ENCODE measurements around the gene MTRR. TPM values are rescaled to one million over a fixed set of nuclear protein-coding genes. Genes with fewer than 3 reads are reported as not detected.
"Not testable (repeated sequence)": the region's sequence is repeated elsewhere in the genome, so short reads cannot be mapped to it uniquely, and the experiment has no call there.

Gene MTRR
- total and polyA plus RNA-seq, 7 donors = 13.8 to 50.4 (median 44.4) TPM

DNA sequence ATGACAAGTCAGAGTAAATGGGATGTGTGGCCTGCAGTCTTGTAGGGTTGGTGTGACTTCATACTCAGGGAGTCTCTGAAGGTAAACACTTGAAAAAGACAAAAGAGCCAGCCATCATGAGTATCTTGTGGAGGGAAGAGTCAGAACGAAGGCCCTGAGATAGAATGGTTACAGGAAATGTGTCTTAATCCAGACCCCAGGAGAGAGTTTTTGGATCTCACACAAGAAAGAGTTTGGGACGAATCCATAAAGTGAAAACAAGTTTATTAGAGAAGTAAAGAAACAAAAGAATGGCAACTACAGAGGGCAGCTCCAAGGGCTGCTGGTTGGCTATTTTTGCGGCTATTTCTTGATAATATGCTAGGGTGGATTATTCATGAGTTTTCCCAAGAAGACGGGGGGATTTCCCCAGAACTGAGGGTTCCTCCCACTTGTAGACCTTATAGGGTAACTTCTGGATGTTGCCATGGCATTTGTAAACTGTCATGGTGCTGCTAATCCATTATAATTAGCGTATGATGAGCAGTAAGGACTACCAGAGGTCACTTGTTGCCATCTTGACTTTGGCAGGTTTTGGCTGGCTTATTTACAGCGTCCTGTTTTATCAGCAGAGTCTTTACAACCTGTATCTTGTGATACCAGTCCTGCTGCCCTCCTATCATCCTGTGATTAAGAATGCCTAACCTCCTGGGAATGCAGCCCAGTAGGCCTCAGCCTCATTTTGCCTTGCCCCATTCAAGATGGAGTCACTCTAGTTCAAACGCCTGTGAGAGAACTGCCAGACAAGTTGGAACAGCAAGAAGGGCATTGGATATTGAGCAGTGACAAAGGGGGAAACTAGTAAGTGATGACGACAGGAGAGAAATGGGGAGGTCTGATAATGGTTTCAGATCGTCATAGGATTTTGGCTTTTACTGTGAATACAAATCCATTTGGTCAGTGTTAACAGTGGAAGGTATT is 34.0 kb downstream of the MTRR start:
- TF ChIP-seq EP300 (IDR thresholded peaks at IDR 0.05) = no peak
- peaks cover 3 to 79% (median 24%) of the 10 kb centered on the region in 4 donors for H3K36me3 ChIP-seq
- H3K27ac ChIP-seq = no peak overlapping the region
- WGBS, 2 donors = 94 to 96% methylated on average over 9 of the region's 9 CpGs
- H3K4me3 ChIP-seq = no peak overlapping the region
- peaks cover 0 to 5% (median 0%) of the 10 kb centered on the region in 4 donors for H3K9me3 ChIP-seq
- H3K27me3 ChIP-seq = no peaks in the 10 kb centered on the region
- DNase-seq = no peak
- intact Hi-C loops (cut with DNase I) = no loop called here
- no peaks in the 10 kb centered on the region for H3K4me1 ChIP-seq

DNA sequence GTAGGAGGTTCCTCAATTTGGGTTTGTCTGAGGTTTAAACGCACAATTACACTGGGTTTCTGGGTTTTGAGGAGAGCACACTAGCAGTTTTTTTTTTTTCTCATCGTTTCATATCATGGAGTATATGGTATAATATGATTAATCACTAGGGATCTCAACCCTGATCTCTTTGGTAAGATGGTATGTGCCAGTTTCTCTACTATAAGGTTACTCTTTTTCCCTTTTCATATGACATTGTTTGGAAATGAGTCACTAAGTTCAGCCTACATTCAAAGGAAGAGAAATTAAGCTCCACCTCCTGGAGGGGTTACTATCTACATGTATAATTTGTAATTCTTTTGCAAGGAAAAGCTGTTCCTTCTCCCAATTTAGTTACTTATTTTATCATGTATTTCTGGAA is 35.2 kb downstream of the MTRR start:
- no peaks in the 10 kb centered on the region for H3K27me3 ChIP-seq
- 85 to 96% methylated on average over 2 of the region's 2 CpGs for WGBS, 2 donors
- peaks cover 0 to 10% (median 3%) of the 10 kb centered on the region in 4 donors for H3K9me3 ChIP-seq
- DNase-seq = no peak
- intact Hi-C loops (cut with DNase I) = no loop called here
- H3K4me3 ChIP-seq = no peak overlapping the region
- TF ChIP-seq POLR2AphosphoS5 (IDR thresholded peaks at IDR 0.05) = no peak
- no peak for TF ChIP-seq EP300 (IDR thresholded peaks at IDR 0.05)
- TF ChIP-seq, protein P1, sequence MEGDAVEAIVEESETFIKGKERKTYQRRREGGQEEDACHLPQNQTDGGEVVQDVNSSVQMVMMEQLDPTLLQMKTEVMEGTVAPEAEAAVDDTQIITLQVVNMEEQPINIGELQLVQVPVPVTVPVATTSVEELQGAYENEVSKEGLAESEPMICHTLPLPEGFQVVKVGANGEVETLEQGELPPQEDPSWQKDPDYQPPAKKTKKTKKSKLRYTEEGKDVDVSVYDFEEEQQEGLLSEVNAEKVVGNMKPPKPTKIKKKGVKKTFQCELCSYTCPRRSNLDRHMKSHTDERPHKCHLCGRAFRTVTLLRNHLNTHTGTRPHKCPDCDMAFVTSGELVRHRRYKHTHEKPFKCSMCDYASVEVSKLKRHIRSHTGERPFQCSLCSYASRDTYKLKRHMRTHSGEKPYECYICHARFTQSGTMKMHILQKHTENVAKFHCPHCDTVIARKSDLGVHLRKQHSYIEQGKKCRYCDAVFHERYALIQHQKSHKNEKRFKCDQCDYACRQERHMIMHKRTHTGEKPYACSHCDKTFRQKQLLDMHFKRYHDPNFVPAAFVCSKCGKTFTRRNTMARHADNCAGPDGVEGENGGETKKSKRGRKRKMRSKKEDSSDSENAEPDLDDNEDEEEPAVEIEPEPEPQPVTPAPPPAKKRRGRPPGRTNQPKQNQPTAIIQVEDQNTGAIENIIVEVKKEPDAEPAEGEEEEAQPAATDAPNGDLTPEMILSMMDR (IDR thresholded peaks at IDR 0.05) = no peak
- no peak for TF ChIP-seq POLR2A (IDR thresholded peaks at IDR 0.05)
- H3K36me3 ChIP-seq = peaks cover under 1 to 79% (median 23%) of the 10 kb centered on the region in 4 donors
- no peak overlapping the region for H3K27ac ChIP-seq
- H3K4me1 ChIP-seq = no peaks in the 10 kb centered on the region

DNA sequence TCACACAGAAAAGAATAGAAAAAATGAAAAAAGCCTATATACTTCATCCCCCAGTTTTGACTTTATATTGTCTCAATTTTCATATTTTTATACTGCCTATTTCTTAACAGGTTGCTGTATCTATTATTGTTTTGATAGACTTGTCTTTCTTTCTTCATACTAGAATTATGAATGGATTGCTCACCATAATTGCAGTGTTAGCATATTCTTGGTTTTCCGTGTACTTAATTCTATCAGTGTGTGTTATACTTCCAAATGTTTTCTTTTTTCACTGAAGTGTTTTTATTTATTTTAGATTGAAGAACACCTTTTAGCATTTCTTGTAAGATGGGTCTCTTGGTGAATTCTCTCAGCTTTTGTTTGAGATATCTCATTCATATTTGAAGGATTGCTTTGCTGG is 38.7 kb downstream of the MTRR start:
- no peaks in the 10 kb centered on the region for H3K4me1 ChIP-seq
- peaks cover 0 to 50% (median 8%) of the 10 kb centered on the region in 4 donors for H3K36me3 ChIP-seq
- WGBS, 2 donors = 93 to 99% methylated on average over 1 of the region's 1 CpG
- intact Hi-C loops (cut with DNase I) = no loop called here
- H3K9me3 ChIP-seq = peaks cover 0 to 10% (median 3%) of the 10 kb centered on the region in 4 donors
- TF ChIP-seq POLR2AphosphoS5 (IDR thresholded peaks at IDR 0.05) = no peak
- TF ChIP-seq EP300 (IDR thresholded peaks at IDR 0.05) = no peak
- TF ChIP-seq, protein P1 (IDR thresholded peaks at IDR 0.05) = no peak
- TF ChIP-seq POLR2A (IDR thresholded peaks at IDR 0.05) = no peak
- no peak overlapping the region for H3K27ac ChIP-seq
- H3K4me3 ChIP-seq = no peak overlapping the region
- H3K27me3 ChIP-seq = no peaks in the 10 kb centered on the region
- DNase-seq = no peak

DNA sequence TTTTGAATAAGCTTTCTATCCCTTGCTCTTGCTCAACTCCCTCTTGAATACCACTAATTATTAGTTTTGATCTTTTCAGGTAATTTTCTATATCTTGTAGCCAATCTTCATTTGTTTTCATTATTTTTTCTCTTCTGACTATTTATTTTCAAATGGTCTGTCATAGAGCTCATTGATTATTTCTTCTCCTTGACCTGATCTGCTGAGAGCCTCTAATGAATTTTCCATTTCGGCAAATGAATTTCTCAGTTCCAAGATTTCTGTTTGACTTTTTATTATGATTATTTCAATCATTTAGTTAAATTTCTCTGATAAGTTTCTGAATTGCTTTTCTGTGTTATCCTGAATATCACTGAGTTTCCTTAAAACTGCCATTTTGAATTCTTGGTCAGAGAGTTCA is 39.4 kb downstream of the MTRR start:
- H3K4me3 ChIP-seq = no peak overlapping the region
- intact Hi-C loops (cut with DNase I) = no loop called here
- no peaks in the 10 kb centered on the region for H3K4me1 ChIP-seq
- H3K27me3 ChIP-seq = no peaks in the 10 kb centered on the region
- WGBS, 2 donors = 96 to 100% methylated on average over 1 of the region's 1 CpG
- peaks cover 0 to 43% (median 6%) of the 10 kb centered on the region in 4 donors for H3K36me3 ChIP-seq
- DNase-seq = no peak
- H3K27ac ChIP-seq = no peak overlapping the region
- TF ChIP-seq POLR2AphosphoS5 (IDR thresholded peaks at IDR 0.05) = no peak
- TF ChIP-seq EP300 (IDR thresholded peaks at IDR 0.05) = no peak
- TF ChIP-seq POLR2A (IDR thresholded peaks at IDR 0.05) = no peak
- TF ChIP-seq, protein P1 (IDR thresholded peaks at IDR 0.05) = no peak
- peaks cover 0 to 10% (median 3%) of the 10 kb centered on the region in 4 donors for H3K9me3 ChIP-seq

DNA sequence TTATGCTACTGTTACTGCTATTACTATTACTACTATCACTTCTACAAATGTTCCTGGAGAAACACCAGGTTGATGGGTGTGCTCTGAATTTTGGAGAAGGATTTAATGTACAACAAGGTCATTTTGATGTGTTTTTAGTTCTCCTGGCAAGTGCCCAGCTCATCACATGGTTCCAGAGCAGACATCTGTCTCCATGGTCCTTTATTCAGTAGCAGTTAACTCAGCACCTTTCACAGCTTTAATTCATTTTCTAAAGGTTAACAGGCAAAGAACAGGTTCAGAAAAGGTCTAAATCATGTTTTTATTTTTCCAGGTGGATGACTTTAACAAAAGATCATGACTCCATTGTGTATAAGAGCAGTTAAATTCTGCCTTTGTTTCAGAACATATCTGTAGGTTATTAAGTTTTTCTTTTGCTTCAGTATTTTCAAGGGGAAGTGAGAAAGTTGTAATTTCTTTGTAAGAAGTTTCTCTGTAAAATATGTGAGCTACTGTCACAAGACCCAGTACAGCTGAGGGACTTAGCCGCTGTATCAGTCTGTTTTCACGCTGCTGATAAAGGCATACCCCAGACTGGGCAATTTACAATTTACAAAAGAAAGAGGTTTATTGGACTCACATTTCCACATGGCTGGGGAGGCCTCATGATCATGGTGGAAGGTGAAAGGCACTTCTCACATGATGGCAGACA is 41.9 kb downstream of the MTRR start:
- H3K27ac ChIP-seq = no peak overlapping the region
- TF ChIP-seq POLR2A (IDR thresholded peaks at IDR 0.05) (no peak), EP300 (IDR thresholded peaks at IDR 0.05) (no peak), POLR2AphosphoS5 (IDR thresholded peaks at IDR 0.05) (no peak)
- TF ChIP-seq, protein P1 (IDR thresholded peaks at IDR 0.05) = no peak
- no peak overlapping the region for H3K4me3 ChIP-seq
- no peaks in the 10 kb centered on the region for H3K27me3 ChIP-seq
- H3K4me1 ChIP-seq = no peaks in the 10 kb centered on the region
- H3K36me3 ChIP-seq = peaks cover 0 to 29% (median 6%) of the 10 kb centered on the region in 4 donors
- peaks cover 0 to 10% (median 3%) of the 10 kb centered on the region in 4 donors for H3K9me3 ChIP-seq
- 94 to 99% methylated on average over 2 of the region's 2 CpGs for WGBS, 2 donors
- DNase-seq = no peak
- intact Hi-C loops (cut with DNase I) = no loop called here

DNA sequence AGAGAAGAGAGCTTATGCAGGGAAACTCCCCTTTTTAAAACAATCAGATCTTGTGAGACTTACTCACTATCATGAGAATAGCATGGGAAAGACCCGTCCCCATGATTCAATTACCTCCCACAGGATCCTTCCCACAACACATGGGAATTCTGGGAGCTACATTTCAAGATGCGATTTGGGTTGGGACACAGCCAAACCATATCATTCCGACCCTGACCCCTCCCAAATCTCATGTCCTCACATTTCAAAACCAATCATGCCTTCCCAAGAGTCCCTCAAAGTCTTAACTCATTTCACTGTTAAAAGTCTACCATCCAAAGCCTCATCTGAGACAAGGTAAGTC is 42.5 kb downstream of the MTRR start:
- H3K27ac ChIP-seq; H3K4me3 ChIP-seq; intact Hi-C loops (cut with DNase I); DNase-seq; H3K4me1 ChIP-seq; H3K27me3 ChIP-seq: not testable (repeated sequence)
- Histone ChIP-seq H3K9me3 (peaks cover 0 to 10% (median 3%) of the 10 kb centered on the region in 4 donors), H3K36me3 (peaks cover 0 to 24% (median 6%) of the 10 kb centered on the region in 4 donors)
- 90 to 91% methylated on average over 3 of the region's 3 CpGs for WGBS, 2 donors

Data from sigmoid colon (tissue), 7 donors.